Measurements from ENCODE around the gene RRP36. TPM values are rescaled to one million over a fixed set of nuclear protein-coding genes. Genes with fewer than 3 reads are reported as not detected.
A peak's percentile ranks its signal among the peaks of the same experiment; 100 is the strongest.

RRP36 gene
- total RNA-seq, 2 donors from 2014 or later: 24.7 to 37.0 TPM

- no peak for DNase-seq
- no peak for ATAC-seq
- intact Hi-C loops (cut with DNase I): no loop called here
These were observed 34.5 kb downstream of the RRP36 start for GRCh38 chr6:43055966-43056365.

DNA sequence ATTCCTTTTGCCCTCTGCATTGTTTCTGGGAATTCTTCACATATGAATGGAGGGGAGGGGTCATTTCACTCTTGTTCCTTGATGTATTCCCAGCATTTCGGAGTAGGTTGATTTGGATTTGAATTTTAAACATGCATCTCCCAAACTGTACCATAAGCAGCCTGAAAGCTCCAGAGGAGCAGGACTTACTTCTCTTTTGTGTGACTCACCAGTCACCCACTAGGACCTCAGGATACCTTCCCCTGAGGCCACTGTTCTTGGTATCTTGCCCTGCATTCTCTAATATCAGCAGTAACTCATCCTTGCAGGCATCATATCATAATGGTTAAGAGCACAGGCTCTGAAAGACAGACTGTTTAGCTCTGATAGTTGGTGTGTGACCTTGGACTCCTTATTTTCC is 37.1 kb downstream of the RRP36 start:
- DNase-seq: no peak
- intact Hi-C loops (cut with DNase I): no loop called here
- no peak for ATAC-seq

DNA sequence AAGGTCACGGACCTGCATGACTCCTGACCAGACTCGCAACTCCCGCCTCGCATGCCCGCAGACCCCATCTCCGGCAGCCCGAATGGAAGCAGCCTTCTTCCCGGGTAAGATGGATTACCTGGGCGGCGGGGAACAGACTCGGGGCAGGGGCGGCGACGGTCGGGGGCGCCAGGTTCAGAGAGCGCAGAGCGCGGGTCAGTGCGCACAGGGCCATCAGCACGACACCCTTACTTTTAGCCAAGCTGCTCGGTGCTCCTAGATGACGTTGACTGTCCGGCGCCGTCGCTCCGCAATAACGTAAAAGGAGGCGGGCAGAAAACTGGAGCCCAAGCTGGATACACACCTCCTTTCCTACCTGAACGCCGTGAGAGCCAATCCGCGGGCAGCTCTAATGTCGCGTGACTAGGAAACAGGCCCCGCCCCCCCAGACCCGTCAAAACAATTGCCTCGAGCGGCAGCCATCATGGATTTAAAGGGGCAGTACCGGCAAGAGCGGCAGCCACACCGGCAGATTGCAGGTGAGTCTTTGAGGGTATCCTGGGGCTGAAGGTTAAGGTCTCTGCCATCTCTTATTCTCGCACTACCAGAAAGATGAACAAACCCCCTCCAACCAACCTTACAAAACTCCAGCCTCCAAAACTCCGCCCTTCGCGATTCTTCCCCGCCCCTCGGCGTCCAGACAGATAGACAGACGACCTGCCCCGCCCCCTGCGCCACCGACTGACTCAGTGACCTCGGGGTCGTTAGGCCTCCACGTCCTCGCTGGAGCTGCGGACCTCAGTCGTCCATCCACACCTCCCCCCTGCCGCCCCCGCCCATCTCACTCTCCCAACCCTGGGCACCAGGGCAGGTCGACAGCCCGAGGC is 38.0 kb downstream of the RRP36 start, which contains the start of the genes KLC4 and MRPL2:
Gene KLC4, plus strand, starts transcription at position 464 of the 866 bp plus-strand sequence. CDS start 1,705 bp downstream, outside the sequence.
Gene MRPL2, minus strand, starts transcription at position 267 of the 866 bp plus-strand sequence. Its CDS starts 53 bp downstream, at position 214.
- ATAC-seq: peak; percentile 97 to 98
- DNase-seq: peak; percentile 98
- intact Hi-C loops (cut with DNase I): no loop called here

DNA sequence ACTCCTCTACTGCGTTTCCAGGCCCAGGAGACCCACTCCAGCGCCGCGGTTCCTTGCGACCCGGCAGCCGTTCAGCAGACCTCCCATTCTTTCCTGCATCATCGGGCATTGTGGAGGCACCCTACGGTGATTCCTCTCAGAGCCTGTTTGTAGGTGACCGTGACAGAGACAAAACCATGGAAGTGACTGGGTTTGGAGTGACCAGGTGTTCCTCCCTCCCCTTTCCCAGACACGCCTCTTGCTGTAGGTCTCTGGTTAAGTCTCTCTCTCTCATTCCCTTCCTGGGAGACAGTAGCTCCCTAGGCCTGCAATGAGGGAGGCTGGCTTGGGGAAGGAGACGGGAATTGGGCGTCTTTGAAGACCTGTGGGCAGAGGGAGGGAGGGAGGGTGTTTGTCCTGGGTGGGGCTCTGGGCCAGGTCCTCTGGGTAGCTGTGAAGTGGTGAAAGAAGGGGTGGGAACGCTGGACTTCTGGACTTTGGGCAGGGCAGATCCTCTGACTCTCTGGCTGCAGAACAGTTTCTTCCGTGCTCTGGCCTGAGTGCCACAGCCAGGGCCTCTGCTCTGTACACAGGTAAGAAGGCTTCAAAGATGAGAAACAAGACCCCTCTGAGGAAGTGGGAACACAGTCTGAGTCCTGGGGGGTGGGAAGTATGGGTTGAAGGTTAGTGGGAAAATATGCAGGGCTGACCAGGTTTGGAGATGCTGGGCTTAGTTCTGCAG is 38.8 kb downstream of the RRP36 start:
- DNase-seq: no peak

GRCh38 chr6:43060755-43061633 is 39.6 kb downstream of the RRP36 start:
- ATAC-seq: no peak
- intact Hi-C loops (cut with DNase I): no loop called here
- no peak for DNase-seq

More for the DNA sequence above, 38.8 kb downstream of the RRP36 start:
- peak; percentile 5 to 31 for ATAC-seq
- intact Hi-C loops (cut with DNase I): no loop called here

GRCh38 chr6:43061861-43062260 is 40.4 kb downstream of the RRP36 start:
- intact Hi-C loops (cut with DNase I): no loop called here
- no peak for ATAC-seq
- DNase-seq: no peak

DNA sequence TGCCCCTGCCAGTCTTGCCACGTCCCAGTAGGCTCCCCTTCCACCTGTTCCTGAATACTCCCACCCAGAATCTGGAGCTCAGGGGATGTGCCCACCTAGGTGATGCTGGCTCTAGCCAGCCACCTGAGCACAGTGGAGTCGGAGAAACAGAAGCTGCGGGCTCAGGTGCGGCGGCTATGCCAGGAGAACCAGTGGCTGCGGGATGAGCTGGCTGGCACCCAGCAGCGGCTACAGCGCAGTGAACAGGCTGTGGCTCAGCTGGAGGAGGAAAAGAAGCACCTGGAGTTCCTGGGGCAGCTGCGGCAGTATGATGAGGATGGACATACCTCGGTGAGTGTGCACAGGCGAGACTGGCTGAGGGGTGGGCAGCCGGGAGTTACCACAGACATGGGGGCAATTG is 41.4 kb downstream of the RRP36 start:
- DNase-seq: no peak
- no peak for ATAC-seq
- intact Hi-C loops (cut with DNase I): no loop called here

DNA sequence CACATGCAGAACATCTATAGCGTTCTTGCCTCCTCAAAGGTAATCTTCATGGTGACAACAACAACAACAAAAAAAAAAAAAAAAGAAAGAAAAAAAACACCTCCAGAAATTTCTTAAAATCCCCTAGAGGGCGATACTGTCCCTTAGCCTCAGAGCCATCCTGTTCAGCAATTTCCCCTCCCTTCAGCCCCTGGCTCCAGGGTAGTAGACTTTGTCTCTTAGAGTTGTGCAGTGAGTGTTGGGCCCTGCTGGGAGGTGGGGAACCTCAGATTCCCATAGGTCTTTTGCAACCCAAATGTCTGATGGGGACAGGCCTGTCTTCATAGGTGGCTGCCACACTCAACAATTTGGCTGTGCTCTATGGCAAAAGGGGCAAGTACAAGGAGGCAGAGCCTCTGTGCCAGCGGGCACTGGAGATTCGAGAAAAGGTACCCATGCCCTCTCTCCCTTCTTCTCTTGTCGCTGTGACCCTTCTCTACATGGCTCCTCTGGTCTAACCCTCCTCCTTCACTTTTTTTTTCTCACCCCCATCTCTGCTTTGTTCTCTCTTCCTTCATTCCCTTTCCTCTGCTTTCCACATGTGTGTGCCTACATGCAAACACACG is 48.7 kb downstream of the RRP36 start:
- ATAC-seq (peak; percentile 41 to 60), DNase-seq (no peak)
- intact Hi-C loops (cut with DNase I): loop anchor here (10.0 kb wide), 1 partner anchor 65 kb away; no protein-coding TSS in a partner anchor

GRCh38 chr6:43074847-43075669 is 53.6 kb downstream of the RRP36 start:
- DNase-seq: no peak
- peak in 1 of 2 donors; percentile 23 for ATAC-seq
- intact Hi-C loops (cut with DNase I): loop anchor here (10.0 kb wide), 1 partner anchor 60 kb away; no protein-coding TSS in a partner anchor

DNA sequence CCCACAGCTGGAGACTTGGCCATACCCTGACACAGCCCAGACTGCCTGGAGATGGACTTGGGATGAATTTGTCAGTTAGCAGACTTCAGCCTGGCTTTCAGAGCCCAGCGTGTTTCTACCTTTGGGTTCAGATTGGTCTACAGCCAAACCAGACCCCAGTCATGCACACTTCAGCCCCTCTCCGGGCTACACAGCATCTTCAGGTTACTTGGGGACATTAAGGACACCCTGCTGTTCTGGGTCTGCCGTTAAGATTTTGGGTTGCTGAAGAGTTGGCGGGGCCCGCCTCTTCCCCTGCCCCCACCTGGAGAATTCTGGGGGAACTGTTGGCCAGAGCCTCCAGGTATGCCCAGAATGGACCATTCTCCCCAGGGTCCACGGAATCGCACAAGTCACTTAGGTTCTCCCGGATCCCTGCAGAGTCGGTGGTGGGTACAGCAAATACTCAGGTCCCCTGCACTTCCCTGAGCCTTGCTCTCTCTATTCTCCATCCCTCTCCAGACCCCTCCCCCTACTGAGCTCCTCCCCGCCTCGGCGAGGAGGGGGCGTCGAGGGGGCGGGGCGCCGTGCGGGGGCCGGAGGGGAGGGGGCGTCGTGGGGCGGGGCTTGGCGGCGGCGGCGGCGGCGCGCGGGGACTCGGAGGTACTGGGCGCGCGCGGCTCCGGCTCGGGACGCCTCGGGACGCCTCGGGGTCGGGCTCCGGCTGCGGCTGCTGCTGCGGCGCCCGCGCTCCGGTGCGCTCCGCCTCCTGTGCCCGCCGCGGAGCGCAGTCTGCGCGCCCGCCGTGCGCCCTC is 54.4 kb downstream of the RRP36 start, which contains the start of gene PTK7:
Gene PTK7, plus strand, starts transcription at position 645 of the 794 bp plus-strand sequence. CDS start 175 bp downstream, outside the sequence.
- peak; percentile 29 for DNase-seq
- intact Hi-C loops (cut with DNase I): loop anchor here (10.0 kb wide), 1 partner anchor 59 kb away; no protein-coding TSS in a partner anchor
- ATAC-seq: peak; percentile 78 to 88

- DNase-seq: no peak
- ATAC-seq: peak; percentile 19 to 34
- intact Hi-C loops (cut with DNase I): loop anchor here (10.0 kb wide), 1 partner anchor 58 kb away; no protein-coding TSS in a partner anchor
These were observed 55.3 kb downstream of the RRP36 start for GRCh38 chr6:43076464-43077332.

DNA sequence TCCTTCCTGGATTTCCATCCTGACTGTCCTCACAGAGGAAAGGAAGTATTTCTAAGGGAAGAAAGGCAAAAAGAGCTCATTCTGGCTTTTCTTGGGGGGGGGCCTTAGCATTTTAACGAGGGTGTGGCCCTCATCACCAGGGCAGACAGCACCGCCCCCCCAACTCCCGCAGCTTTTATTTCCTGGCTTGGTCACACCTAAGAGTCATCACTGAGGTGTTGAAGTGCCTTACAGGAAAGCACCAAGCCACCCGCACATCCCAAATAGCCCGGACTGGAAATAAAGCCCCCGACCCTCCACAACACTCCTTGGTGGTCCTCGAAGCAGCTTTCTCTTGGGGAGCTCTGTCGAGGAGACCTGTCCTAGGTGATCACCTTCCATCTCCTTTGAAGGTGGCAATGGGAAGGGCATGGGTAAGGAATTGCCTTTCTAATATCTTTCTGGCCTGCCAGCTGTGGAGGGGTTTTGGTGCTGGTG is 55.9 kb downstream of the RRP36 start:
- ATAC-seq (no peak), DNase-seq (no peak)
- intact Hi-C loops (cut with DNase I): loop anchor here (10.0 kb wide), 1 partner anchor 57 kb away; no protein-coding TSS in a partner anchor

GRCh38 chr6:43077981-43078511 is 56.6 kb downstream of the RRP36 start:
- DNase-seq (no peak), ATAC-seq (no peak)
- intact Hi-C loops (cut with DNase I): loop anchor here (10.0 kb wide), 1 partner anchor 57 kb away; no protein-coding TSS in a partner anchor

DNA sequence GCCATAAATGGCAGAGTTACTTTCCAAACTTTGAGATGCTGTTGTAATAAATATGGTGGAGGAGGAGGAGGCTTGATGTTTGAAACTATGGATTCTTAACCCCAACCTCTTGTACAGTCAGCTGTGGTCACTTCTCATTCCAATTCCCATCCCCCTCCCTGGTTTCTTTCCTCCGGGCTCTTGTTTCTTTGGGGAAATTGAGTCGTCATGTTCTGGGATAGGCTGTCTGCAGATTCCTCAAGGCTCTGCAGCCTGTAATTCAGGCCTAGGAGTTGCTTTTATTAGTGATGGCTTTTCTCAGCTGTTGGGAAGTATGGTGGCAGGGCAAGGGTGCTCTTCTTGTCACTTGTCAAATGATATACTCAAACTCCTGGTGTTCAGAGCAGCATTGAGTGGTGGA is 57.3 kb downstream of the RRP36 start:
- intact Hi-C loops (cut with DNase I): loop anchor here (10.0 kb wide), 1 partner anchor 56 kb away; no protein-coding TSS in a partner anchor
- DNase-seq (no peak), ATAC-seq (no peak)

Measured in left cardiac atrium (tissue), 4 donors.